WI38 (cell line): ENCODE measurements around the gene PIK3R6.

Experiments
- H3K4me3 ChIP-seq: 2 replicates; pipeline ENCODE4 v1.5.1; 2011; ENCODE audit warnings: low read depth, mild to moderate bottlenecking, control low read depth, low read length
- CTCF ChIP-seq: IDR thresholded peaks from 2 replicates; pipeline ENCODE4 v1.5.1; 2012; ENCODE audit warnings: low read depth, mild to moderate bottlenecking, control low read depth, low read length

Gene PIK3R6

DNA sequence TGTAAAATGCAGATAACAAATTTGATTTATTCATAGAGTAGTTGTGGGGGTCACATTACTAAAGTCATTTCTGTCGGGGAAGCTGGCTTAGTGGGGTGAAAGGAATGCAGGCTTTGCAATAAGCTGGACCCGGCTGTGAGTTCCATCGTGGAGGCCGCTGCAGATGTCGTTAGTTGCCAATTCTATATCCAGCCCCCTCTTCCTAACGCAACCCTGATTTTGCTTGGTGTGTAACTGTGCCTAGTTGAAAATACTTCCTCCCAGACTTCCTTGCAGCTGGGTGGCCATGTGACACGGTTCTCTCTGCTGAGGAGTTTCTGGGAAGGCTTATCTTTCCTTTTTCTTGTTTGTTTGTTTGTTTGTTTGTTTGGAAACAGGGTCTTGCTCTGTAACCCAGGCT, 72.8 kb downstream of the PIK3R6 start:
- H3K4me3 ChIP-seq, result no peak overlapping the region
- no peak for TF ChIP-seq CTCF

GRCh38 chr17:8793649-8794048, 73.8 kb downstream of the PIK3R6 start:
- TF ChIP-seq CTCF, result no peak
- no peak overlapping the region for H3K4me3 ChIP-seq

- no peak for TF ChIP-seq CTCF
- H3K4me3 ChIP-seq, result no peak overlapping the region
Measured at GRCh38 chr17:8792646-8793045, 74.8 kb downstream of the PIK3R6 start.

DNA sequence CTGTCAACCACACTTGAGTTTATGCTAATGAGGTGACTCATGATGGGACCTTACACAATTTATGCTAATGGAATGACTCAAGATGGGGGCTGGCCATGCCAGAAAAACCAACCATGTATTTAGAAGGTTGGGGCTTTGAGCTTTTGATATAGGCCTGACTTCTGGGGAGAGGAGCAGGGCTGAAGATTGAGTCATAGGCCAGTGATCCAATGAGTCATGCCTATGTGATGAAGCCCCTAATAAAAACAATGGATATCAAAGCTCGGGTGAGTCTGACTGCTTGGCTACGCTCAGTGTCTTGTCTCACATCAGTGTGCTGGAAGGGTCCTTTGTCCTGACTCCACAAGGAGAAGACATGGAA, 75.6 kb downstream of the PIK3R6 start:
- no peak for TF ChIP-seq CTCF
- no peak overlapping the region for H3K4me3 ChIP-seq

DNA sequence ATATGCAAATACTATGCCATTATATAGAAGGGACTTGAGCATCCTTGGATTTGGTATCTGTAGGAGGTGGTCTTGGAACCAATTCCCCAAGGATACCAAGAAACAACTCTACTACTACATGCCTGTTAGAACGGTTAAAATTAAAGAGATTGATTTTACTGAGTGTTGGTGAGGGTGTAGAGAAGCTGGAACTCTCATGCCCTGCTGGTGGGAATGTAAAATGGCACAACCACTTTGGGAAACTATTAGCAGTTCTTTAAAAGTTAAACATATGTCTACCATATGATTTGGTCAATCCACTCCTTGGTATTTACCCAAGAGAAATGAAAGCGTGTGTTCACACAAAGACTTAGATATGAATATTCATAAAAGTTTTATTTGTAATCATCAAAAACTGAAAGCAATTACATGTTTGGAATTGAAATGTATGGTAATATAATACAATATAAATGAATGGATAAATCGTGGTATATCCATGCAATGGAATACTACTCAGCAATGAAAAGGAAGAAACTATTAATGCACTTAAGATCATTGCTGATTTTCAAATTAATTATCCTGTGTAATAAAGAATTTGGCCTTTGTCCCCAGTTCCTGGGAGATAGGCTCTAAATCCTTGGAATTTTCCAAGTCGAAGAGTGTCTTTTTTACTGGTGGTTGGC, 76.1 kb downstream of the PIK3R6 start:
- no peak for TF ChIP-seq CTCF
- H3K4me3 ChIP-seq, result no peak overlapping the region

DNA sequence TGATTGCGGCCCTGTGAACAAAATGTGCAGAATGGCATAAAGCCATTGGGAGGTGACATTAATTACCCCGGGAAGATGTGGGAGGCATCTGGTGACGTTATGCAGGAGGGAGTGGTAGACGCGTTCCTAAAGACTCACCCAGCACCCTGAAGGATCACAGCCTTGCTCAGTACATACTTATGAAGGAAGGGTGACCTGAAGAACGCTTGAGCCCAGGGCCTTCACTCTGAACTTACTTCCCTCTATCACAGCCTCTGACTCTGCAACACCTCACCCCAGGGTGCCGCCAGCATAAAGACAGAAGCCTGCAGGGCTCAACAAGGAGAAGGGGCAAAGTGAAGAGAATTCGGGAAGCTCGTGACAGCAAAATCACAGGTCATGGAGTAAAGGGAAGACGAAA, 77.7 kb downstream of the PIK3R6 start:
- H3K4me3 ChIP-seq, result no peak overlapping the region
- no peak for TF ChIP-seq CTCF

DNA sequence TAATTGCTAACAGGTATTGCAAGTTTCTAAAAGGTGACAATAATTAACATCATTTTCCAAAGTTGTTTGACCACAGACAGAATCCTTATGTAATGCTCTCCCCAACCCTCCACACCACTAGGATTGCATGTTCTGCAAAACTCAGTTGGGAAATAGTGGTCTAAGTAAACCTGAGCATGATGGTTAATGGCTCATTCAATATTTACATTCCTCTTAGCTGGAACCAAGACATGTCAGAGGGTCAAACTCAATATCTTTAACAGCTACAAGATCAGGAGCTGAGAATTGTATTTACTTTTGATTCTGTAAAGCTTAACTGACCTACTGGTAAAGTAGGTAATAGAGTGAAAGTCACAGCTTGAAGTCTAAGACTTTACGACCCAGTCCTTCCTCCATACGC, 78.5 kb downstream of the PIK3R6 start:
- H3K4me3 ChIP-seq, result no peak overlapping the region
- TF ChIP-seq CTCF, result no peak
